Hepatocyte (in vitro differentiated cells): ENCODE results near the gene EBI3. TPM values are rescaled to one million over a fixed set of nuclear protein-coding genes. Genes with fewer than 3 reads are reported as not detected.
"Not testable (repeated sequence)": the region's sequence is repeated elsewhere in the genome, so short reads cannot be mapped to it uniquely, and the experiment has no call there.

Experiments
- DNase-seq: peaks from one replicate; pipeline ENCODE4 v3.0.0-alpha.2; 2016; ENCODE audit warnings: low spot score
- H2AFZ ChIP-seq: fragments of 200-600 bp; sonication (generic); 2 replicates; pipeline ENCODE4 v1.6.0; 2016; ENCODE audit warnings: antibody characterized with exemption, mild to moderate bottlenecking
- H3K27ac ChIP-seq: fragments of 200-600 bp; sonication (generic); 2 replicates; pipeline ENCODE4 v1.5.1; 2016; ENCODE audit warnings: mild to moderate bottlenecking
- H3K27me3 ChIP-seq: fragments of 200-600 bp; sonication (generic); 2 replicates; pipeline ENCODE4 v1.6.1; 2016
- H3K36me3 ChIP-seq: fragments of 200-600 bp; sonication (generic); replicated peaks from 2 replicates; pipeline ENCODE4 v1.5.1; 2016; ENCODE audit warnings: low read depth; ENCODE audit not compliant: insufficient read depth
- H3K4me1 ChIP-seq: fragments of 200-600 bp; sonication (generic); 2 replicates; pipeline ENCODE4 v1.5.1; 2016; ENCODE audit warnings: mild to moderate bottlenecking, moderate library complexity; ENCODE audit not compliant: insufficient read depth
- H3K4me2 ChIP-seq: fragments of 200-600 bp; sonication (generic); 2 replicates; pipeline ENCODE4 v1.6.0; 2016
- H3K4me3 ChIP-seq: fragments of 200-600 bp; sonication (generic); 2 replicates; pipeline ENCODE4 v1.5.1; 2016; ENCODE audit warnings: mild to moderate bottlenecking
- H3K79me2 ChIP-seq: fragments of 200-600 bp; sonication (generic); 2 replicates; pipeline ENCODE4 v1.6.0; 2017; ENCODE audit warnings: mild to moderate bottlenecking
- H3K9me2 ChIP-seq: fragments of 200-600 bp; sonication (generic); replicated peaks from 2 replicates; pipeline ENCODE4 v1.6.0; 2017; ENCODE audit warnings: mild to moderate bottlenecking; ENCODE audit not compliant: insufficient read depth
- H3K9me3 ChIP-seq: fragments of 200-600 bp; sonication (generic); 2 replicates; pipeline ENCODE4 v1.5.1; 2016; ENCODE audit warnings: low read depth, mild to moderate bottlenecking
- H4K20me1 ChIP-seq: fragments of 200-600 bp; sonication (generic); 2 replicates; pipeline ENCODE4 v1.6.0; 2016; ENCODE audit warnings: mild to moderate bottlenecking; ENCODE audit not compliant: insufficient read depth, poor library complexity, severe bottlenecking
- CTCF ChIP-seq: fragments of 200-600 bp; sonication (generic); IDR thresholded peaks from 2 replicates; pipeline ENCODE4 v1.5.1; 2016; ENCODE audit warnings: antibody characterized with exemption, mild to moderate bottlenecking; ENCODE audit not compliant: poor library complexity
- EZH2 ChIP-seq: fragments of 200-600 bp; sonication (generic); IDR thresholded peaks from 2 replicates; pipeline ENCODE4 v1.6.1; 2016; ENCODE audit warnings: antibody characterized with exemption, mild to moderate bottlenecking, borderline replicate concordance
- EZH2phosphoT487 ChIP-seq: fragments of 200-600 bp; sonication (generic); IDR thresholded peaks from one replicate; pipeline ENCODE4 v1.6.1; 2018; ENCODE audit warnings: antibody characterized with exemption, mild to moderate bottlenecking, low read depth, moderate library complexity; ENCODE audit not compliant: unreplicated experiment, severe bottlenecking
- WGBS: methylation state at CpG from one replicate; pipeline ENCODE4 v1.1.6; 2016; ENCODE audit warnings: low lambda C conversion rate; ENCODE audit errors: missing lambda C conversion rate; 5-methylcytosine and 5-hydroxymethylcytosine counted together
- polyA plus RNA-seq: library from polyadenylated mRNA; unstranded; fragments of >200 nt; fragmentation: Nextera tagmentation; extraction: Ambion mirVana; gene quantifications from 2 replicates; pipeline ENCODE4 v1.2.1, GENCODE V29; 2016
- total RNA-seq: library from RNA; depleted of rRNA; stranded (reverse); fragments of >200 nt; gene quantifications from 2 replicates; pipeline ENCODE4 v1.2.3, GENCODE V29; 2014

Gene EBI3
- total and polyA plus RNA-seq, 2 experiments from 2014 or later = 3.0 to 7.6 TPM

GRCh38 chr19:4238831-4239230 is 9.5 kb downstream of the EBI3 start:
- no peak overlapping the region for H3K4me2 ChIP-seq
- no peaks in the 10 kb centered on the region for H4K20me1 ChIP-seq
- H3K9me2 ChIP-seq = no peaks in the 10 kb centered on the region
- no peaks in the 10 kb centered on the region for H3K79me2 ChIP-seq
- no peak overlapping the region for H3K27ac ChIP-seq
- 92% methylated on average over 4 of the region's 4 CpGs for WGBS
- no peaks in the 10 kb centered on the region for H3K27me3 ChIP-seq
- H3K9me3 ChIP-seq = no peaks in the 10 kb centered on the region
- H3K4me3 ChIP-seq = no peak overlapping the region
- H3K36me3 ChIP-seq = no peaks in the 10 kb centered on the region
- no peaks in the 10 kb centered on the region for H3K4me1 ChIP-seq
- DNase-seq = no peak
- TF ChIP-seq EZH2phosphoT487 (no peak), CTCF (no peak), EZH2 (no peak)
- no peak overlapping the region for H2AFZ ChIP-seq

- Histone ChIP-seq H3K4me2 (no peak overlapping the region), H3K4me1 (peaks cover 4% of the 10 kb centered on the region), H3K27ac (no peak overlapping the region), H4K20me1 (no peaks in the 10 kb centered on the region), H3K27me3 (no peaks in the 10 kb centered on the region), H3K36me3 (no peaks in the 10 kb centered on the region), H3K79me2 (no peaks in the 10 kb centered on the region), H3K9me2 (no peaks in the 10 kb centered on the region), H3K4me3 (no peak overlapping the region), H3K9me3 (no peaks in the 10 kb centered on the region), H2AFZ (no peak overlapping the region)
- DNase-seq = no peak
- TF ChIP-seq CTCF (no peak), EZH2phosphoT487 (no peak), EZH2 (no peak)
- 78% methylated on average over 5 of the region's 5 CpGs for WGBS
Measured at GRCh38 chr19:4241824-4242430, 12.6 kb downstream of the EBI3 start.

- not testable (repeated sequence) for H4K20me1 ChIP-seq, H3K79me2 ChIP-seq, H3K27me3 ChIP-seq, H3K4me1 ChIP-seq, H3K9me2 ChIP-seq, H3K4me3 ChIP-seq, DNase-seq, H3K36me3 ChIP-seq, H3K9me3 ChIP-seq
- WGBS = 98% methylated on average over 6 of the region's 6 CpGs
- peak overlapping the region; percentile 75 for H3K4me2 ChIP-seq
- peak overlapping the region; percentile 83 for H2AFZ ChIP-seq
- H3K27ac ChIP-seq = peak overlapping the region; percentile 97
Measured at GRCh38 chr19:4245938-4246337, 16.6 kb downstream of the EBI3 start.

GRCh38 chr19:4246767-4247593 is 17.7 kb downstream of the EBI3 start, which contains the start of gene YJU2:
TSS of gene YJU2 (plus strand) at chr19:4247080. CDS start at chr19:4247147, 67 bp downstream.
- no peak for TF ChIP-seq EZH2phosphoT487
- TF ChIP-seq EZH2 = no peak
- peak; percentile 57 for TF ChIP-seq CTCF
- 2% methylated on average over 39 of the region's 45 CpGs for WGBS
- Histone ChIP-seq H3K27ac (peak within 1 kb of the TSS; percentile 97), H3K79me2 (peaks cover 8% of the 10 kb centered on the region), H3K4me3 (peak within 1 kb of the TSS; percentile 41), H3K9me3 (no peaks in the 10 kb centered on the region), H4K20me1 (no peaks in the 10 kb centered on the region), H3K9me2 (no peaks in the 10 kb centered on the region), H3K36me3 (no peaks in the 10 kb centered on the region), H2AFZ (peak within 1 kb of the TSS; percentile 83), H3K27me3 (no peaks in the 10 kb centered on the region), H3K4me2 (peak within 1 kb of the TSS; percentile 76), H3K4me1 (peaks cover 4% of the 10 kb centered on the region)
- DNase-seq = peak; percentile 100
